K562 (cell line): ENCODE data around the gene TMEM92. TPM values are rescaled to one million over a fixed set of nuclear protein-coding genes. Genes with fewer than 3 reads are reported as not detected.

Source experiments
- CEBPG ChIP-seq, 3 experiments: fragments of 200-800 bp in 1 of 3; sonication (Bioruptor generic) in 1 of 3; sonication (generic) in 1 of 3; formaldehyde crosslinking in 1 of 3; IDR thresholded peaks in 2 of 3; conservative IDR thresholded peaks in 1 of 3; 2 replicates each; pipeline versions ENCODE4 v1.6.1 to v1.8.0; 2016 to 2022; ENCODE audit warnings: missing compliant biosample characterization in 2 of 3, missing genetic modification characterization in 2 of 3, mild to moderate bottlenecking in 1 of 3, missing genetic modification reagents in 1 of 3
- CHCHD3 ChIP-seq: fragments of 250-450 bp; sonication (Bioruptor Pico); IDR thresholded peaks from 2 replicates; pipeline ENCODE4 v2.1.2; 2022; ENCODE audit warnings: mild to moderate bottlenecking
- CHD1 ChIP-seq: fragments of 200-600 bp; sonication (generic); IDR thresholded peaks from one replicate; pipeline ENCODE4 v1.6.1; 2012; ENCODE audit warnings: mild to moderate bottlenecking, moderate library complexity, low read length, inconsistent platforms
- CTBP1 ChIP-seq: fragments of 450-650 bp; IDR thresholded peaks from 2 replicates; pipeline ENCODE4 v1.6.1; 2016; ENCODE audit warnings: borderline replicate concordance
- FOXA3 ChIP-seq, 2 experiments: fragments of 450-650 bp in 1 of 2; sonication (generic) in 1 of 2; formaldehyde crosslinking; IDR thresholded peaks in 1 of 2; conservative IDR thresholded peaks in 1 of 2; 2 replicates each; pipeline versions ENCODE4 v1.4.0 to v1.8.0; 2020 to 2022; ENCODE audit warnings: mild to moderate bottlenecking in 2 of 2, missing genetic modification reagents in 1 of 2
- FUS ChIP-seq: fragments of 200-400 bp; formaldehyde crosslinking; optimal IDR thresholded peaks from 2 replicates; pipeline ENCODE3; 2017; ENCODE audit warnings: low read depth, low read length
- GATA2 ChIP-seq: sonication (generic); formaldehyde crosslinking; IDR thresholded peaks from 2 replicates; pipeline ENCODE4 v1.4.0; 2020; ENCODE audit warnings: mild to moderate bottlenecking, missing genetic modification reagents
- KLF13 ChIP-seq: fragments of 450-650 bp; IDR thresholded peaks from 2 replicates; pipeline ENCODE4 v1.6.1; 2016; ENCODE audit warnings: missing genetic modification characterization, low read depth, mild to moderate bottlenecking, missing compliant biosample characterization, moderate library complexity, borderline replicate concordance
- KLF6 ChIP-seq: fragments of 250-450 bp; sonication (Bioruptor Pico); IDR thresholded peaks from 2 replicates; pipeline ENCODE4 v1.4.0; 2020; ENCODE audit warnings: mild to moderate bottlenecking, moderate library complexity, borderline replicate concordance
- NELFE ChIP-seq: IDR thresholded peaks from 2 replicates; pipeline ENCODE4 v1.6.1; 2011; ENCODE audit warnings: mild to moderate bottlenecking; ENCODE audit not compliant: insufficient read depth, insufficient read length
- POLR2AphosphoS2 ChIP-seq: IDR thresholded peaks from 2 replicates; pipeline ENCODE4 v1.6.1; 2012; ENCODE audit warnings: low read length, improper control_type of control experiment
- POLR2H ChIP-seq: IDR thresholded peaks from 2 replicates; pipeline ENCODE4 v1.6.1; 2016; ENCODE audit warnings: missing genetic modification characterization, low read depth, mild to moderate bottlenecking, control low read depth, missing compliant biosample characterization, moderate library complexity
- SMAD1 ChIP-seq: fragments of 150-350 bp; IDR thresholded peaks from 2 replicates; pipeline ENCODE4 v1.6.1; 2014; ENCODE audit warnings: low read length, low read depth; ENCODE audit not compliant: partially characterized antibody
- TBL1XR1 ChIP-seq, 2 experiments: IDR thresholded peaks; 2 replicates each; pipeline ENCODE4 v1.6.1; 2012; ENCODE audit warnings: improper control_type of control experiment in 2 of 2, low read length in 2 of 2, mild to moderate bottlenecking in 1 of 2
- ZNF212 ChIP-seq: fragments of 450-650 bp; formaldehyde crosslinking; IDR thresholded peaks from 2 replicates; pipeline ENCODE4 v1.4.0; 2020; ENCODE audit warnings: mild to moderate bottlenecking
- ZNF23 ChIP-seq: fragments of 250-450 bp; sonication (Bioruptor Pico); IDR thresholded peaks from 2 replicates; pipeline ENCODE4 v1.4.0; 2020; ENCODE audit warnings: mild to moderate bottlenecking
- ZNF253 ChIP-seq: fragments of 250-450 bp; sonication (Bioruptor Pico); conservative IDR thresholded peaks from 2 replicates; pipeline ENCODE4 v1.6.1; 2021; ENCODE audit warnings: mild to moderate bottlenecking
- polyA plus RNA-seq, 8 experiments: library from polyadenylated mRNA; depleted of rRNA in 4 of 8; stranded (reverse) in 5 of 8; unstranded in 3 of 8; fragments of >200 nt; fragmentation: Nextera tagmentation in 2 of 8; fragmentation: Illumina TruSeq in 1 of 8; extraction: Ambion mirVana in 2 of 8; extraction: Trizol in 1 of 8; gene quantifications; 2 replicates each; pipeline versions ENCODE4 v1.2.1 to v1.2.3, GENCODE V29; 2011 to 2014; ENCODE audit warnings: inconsistent platforms in 1 of 8, missing spikeins in 1 of 8
- total RNA-seq, 7 experiments: library from RNA; depleted of rRNA in 6 of 7; stranded (reverse); fragments of >200 nt in 6 of 7; fragmentation: Illumina TruSeq in 2 of 7; extraction: Trizol in 2 of 7; gene quantifications; 2 replicates each; pipeline versions ENCODE4 v1.2.1 to v1.2.3, GENCODE V29; 2011 to 2021; ENCODE audit warnings: low replicate concordance in 1 of 7
- TF ChIP-seq, protein P1 (sequence below): fragments of 450-650 bp; IDR thresholded peaks from 2 replicates; pipeline ENCODE4 v1.6.1; 2017; ENCODE audit warnings: mild to moderate bottlenecking, moderate library complexity
- TF ChIP-seq, protein P2 (sequence below): sonication (generic); formaldehyde crosslinking; IDR thresholded peaks from 2 replicates; pipeline ENCODE4 v1.8.1; 2023; ENCODE audit warnings: mild to moderate bottlenecking, missing genetic modification reagents
- TF ChIP-seq, protein P3 (sequence below): fragments of 450-650 bp; IDR thresholded peaks from 2 replicates; pipeline ENCODE4 v1.6.1; 2016; ENCODE audit warnings: antibody characterized with exemption
- TF ChIP-seq, protein P4 (sequence below): sonication (generic); formaldehyde crosslinking; IDR thresholded peaks from 2 replicates; pipeline ENCODE4 v1.8.0; 2022; ENCODE audit warnings: mild to moderate bottlenecking, missing genetic modification reagents

TMEM92 gene
- total and polyA plus RNA-seq, 9 of the 15 experiments (the other 6 are each of a cell fraction or from before 2014, with no cell fraction given), result 0.14 to 2.1 (median 0.40) TPM

DNA sequence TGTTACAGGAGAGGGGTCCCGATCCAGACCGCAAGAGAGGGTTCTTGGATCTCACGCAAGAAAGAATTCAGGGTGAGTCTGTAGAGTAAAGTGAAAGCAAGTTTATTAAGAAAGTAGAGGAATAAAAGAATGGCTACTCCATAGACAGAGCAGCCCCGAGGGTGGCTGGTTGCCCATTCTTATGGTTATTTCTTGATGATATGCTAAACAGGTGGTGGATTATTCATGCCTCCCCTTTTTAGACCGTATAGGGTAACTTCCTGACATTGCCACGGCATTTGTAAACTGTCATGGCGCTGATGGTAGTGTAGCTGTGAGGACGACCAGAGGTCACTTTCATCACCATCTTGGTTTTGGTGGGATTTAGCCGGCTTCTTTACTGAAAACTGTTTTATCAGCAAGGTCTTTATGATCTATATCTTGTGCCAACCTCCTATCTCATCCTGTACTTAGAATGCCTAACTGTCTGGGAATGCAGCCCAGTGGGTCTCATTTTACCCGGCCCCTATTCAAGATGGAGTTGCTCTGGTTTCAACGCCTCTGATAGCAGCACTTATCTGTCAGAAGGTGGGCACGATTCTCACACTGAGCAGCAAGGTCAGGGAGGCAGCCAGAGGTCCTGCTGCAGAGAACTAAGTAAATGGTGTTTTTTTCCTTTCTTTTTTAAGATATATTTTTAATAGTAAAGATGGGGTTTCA lies 45.2 kb downstream of the TMEM92 start (continued):
- TF ChIP-seq, protein P1, sequence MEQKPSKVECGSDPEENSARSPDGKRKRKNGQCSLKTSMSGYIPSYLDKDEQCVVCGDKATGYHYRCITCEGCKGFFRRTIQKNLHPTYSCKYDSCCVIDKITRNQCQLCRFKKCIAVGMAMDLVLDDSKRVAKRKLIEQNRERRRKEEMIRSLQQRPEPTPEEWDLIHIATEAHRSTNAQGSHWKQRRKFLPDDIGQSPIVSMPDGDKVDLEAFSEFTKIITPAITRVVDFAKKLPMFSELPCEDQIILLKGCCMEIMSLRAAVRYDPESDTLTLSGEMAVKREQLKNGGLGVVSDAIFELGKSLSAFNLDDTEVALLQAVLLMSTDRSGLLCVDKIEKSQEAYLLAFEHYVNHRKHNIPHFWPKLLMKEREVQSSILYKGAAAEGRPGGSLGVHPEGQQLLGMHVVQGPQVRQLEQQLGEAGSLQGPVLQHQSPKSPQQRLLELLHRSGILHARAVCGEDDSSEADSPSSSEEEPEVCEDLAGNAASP, result no peak
- TF ChIP-seq CHCHD3 (no peak), KLF6 (CRISPR knock-in tag) (peak; percentile 93), ZNF212 (CRISPR knock-in tag) (peak; percentile 63; the same call in 1 of the 2 replicates), ZNF253 (no peak), POLR2H (no peak; the same call in 1 of the 2 replicates), CHD1 (no peak), CTBP1 (no peak), KLF13 (tag) (0 out of 2 replicates have a peak, but pooled peaks have one; percentile 58), SMAD1 (no peak), TBL1XR1 (IDR thresholded peaks at IDR 0.05; ENCODE audit: low read length in 2 of 2) (no peak), FUS (no peak), POLR2AphosphoS2 (no peak), FOXA3 (CRISPR knock-in tag; conservative IDR thresholded peaks at IDR 0.05 in 1 of 2, IDR thresholded peaks at IDR 0.05 in 1 of 2) (no peak), ZNF23 (CRISPR knock-in tag) (no peak), CEBPG (CRISPR knock-in tag; IDR thresholded peaks at IDR 0.05) (no peak), CEBPG (tag; conservative IDR thresholded peaks at IDR 0.05 in 1 of 2, IDR thresholded peaks at IDR 0.05 in 1 of 2) (no peak), NELFE (no peak), GATA2 (no peak)
- TF ChIP-seq, protein P2, sequence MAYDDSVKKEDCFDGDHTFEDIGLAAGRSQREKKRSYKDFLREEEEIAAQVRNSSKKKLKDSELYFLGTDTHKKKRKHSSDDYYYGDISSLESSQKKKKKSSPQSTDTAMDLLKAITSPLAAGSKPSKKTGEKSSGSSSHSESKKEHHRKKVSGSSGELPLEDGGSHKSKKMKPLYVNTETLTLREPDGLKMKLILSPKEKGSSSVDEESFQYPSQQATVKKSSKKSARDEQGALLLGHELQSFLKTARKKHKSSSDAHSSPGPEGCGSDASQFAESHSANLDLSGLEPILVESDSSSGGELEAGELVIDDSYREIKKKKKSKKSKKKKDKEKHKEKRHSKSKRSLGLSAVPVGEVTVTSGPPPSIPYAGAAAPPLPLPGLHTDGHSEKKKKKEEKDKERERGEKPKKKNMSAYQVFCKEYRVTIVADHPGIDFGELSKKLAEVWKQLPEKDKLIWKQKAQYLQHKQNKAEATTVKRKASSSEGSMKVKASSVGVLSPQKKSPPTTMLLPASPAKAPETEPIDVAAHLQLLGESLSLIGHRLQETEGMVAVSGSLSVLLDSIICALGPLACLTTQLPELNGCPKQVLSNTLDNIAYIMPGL (CRISPR knock-in tag), result no peak
- TF ChIP-seq, protein P3, sequence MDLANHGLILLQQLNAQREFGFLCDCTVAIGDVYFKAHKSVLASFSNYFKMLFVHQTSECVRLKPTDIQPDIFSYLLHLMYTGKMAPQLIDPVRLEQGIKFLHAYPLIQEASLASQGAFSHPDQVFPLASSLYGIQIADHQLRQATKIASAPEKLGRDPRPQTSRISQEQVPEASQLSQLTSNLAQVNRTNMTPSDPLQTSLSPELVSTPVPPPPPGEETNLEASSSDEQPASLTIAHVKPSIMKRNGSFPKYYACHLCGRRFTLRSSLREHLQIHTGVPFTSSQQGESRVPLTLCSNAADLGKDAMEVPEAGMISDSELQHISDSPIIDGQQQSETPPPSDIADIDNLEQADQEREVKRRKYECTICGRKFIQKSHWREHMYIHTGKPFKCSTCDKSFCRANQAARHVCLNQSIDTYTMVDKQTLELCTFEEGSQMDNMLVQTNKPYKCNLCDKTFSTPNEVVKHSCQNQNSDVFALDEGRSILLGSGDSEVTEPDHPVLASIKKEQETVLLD, result no peak
- TF ChIP-seq, protein P4, sequence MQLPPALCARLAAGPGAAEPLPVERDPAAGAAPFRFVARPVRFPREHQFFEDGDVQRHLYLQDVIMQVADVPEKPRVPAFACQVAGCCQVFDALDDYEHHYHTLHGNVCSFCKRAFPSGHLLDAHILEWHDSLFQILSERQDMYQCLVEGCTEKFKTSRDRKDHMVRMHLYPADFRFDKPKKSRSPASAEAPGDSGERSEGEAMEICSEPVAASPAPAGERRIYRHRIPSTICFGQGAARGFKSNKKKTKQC (CRISPR knock-in tag), result no peak
